Trophoblast cell (in vitro differentiated cells and primary cell): ENCODE data around the gene PLEKHH1.
A peak's percentile ranks its signal among the peaks of the same experiment; 100 is the strongest.

Experiments
- DNase-seq, 2 donors: peaks; one replicate each; pipeline ENCODE4 v3.0.0-alpha.2; 2016
- H2AFZ ChIP-seq: 2 replicates; pipeline ENCODE4 v1.6.1; 2013; ENCODE audit warnings: low read length, moderate library complexity, mild to moderate bottlenecking; ENCODE audit not compliant: insufficient read depth, poor library complexity
- H2AK5ac ChIP-seq: 2 replicates; pipeline ENCODE4 v1.6.1; 2013; ENCODE audit warnings: mild to moderate bottlenecking, low read length
- H2BK120ac ChIP-seq: 2 replicates; pipeline ENCODE4 v1.6.1; 2013; ENCODE audit warnings: low read length, mild to moderate bottlenecking, moderate library complexity; ENCODE audit not compliant: insufficient read depth, poor library complexity
- H2BK12ac ChIP-seq: 2 replicates; pipeline ENCODE4 v1.6.1; 2013; ENCODE audit warnings: mild to moderate bottlenecking, low read length, moderate library complexity
- H2BK5ac ChIP-seq: 2 replicates; pipeline ENCODE4 v1.6.1; 2013; ENCODE audit warnings: low read length, low read depth, moderate library complexity, mild to moderate bottlenecking; ENCODE audit not compliant: poor library complexity
- H3K14ac ChIP-seq: 2 replicates; pipeline ENCODE4 v1.6.1; 2013; ENCODE audit warnings: mild to moderate bottlenecking, low read length
- H3K18ac ChIP-seq: 2 replicates; pipeline ENCODE4 v1.6.1; 2013; ENCODE audit warnings: mild to moderate bottlenecking, low read length
- H3K23ac ChIP-seq: 2 replicates; pipeline ENCODE4 v1.6.1; 2013; ENCODE audit warnings: low read length
- H3K27ac ChIP-seq: 2 replicates; pipeline ENCODE4 v1.5.1; 2013; ENCODE audit warnings: low read depth, mild to moderate bottlenecking, inconsistent platforms, low read length, moderate library complexity
- H3K27me3 ChIP-seq: 2 replicates; pipeline ENCODE4 v1.6.1; 2013; ENCODE audit warnings: inconsistent platforms, mild to moderate bottlenecking, low read length, moderate library complexity; ENCODE audit not compliant: insufficient read depth
- H3K36me3 ChIP-seq, 2 experiments: 1 replicate in 1 of 2; 2 replicates in 1 of 2; pipeline ENCODE4 v1.6.1; 2013; ENCODE audit warnings: low read length in 2 of 2, mild to moderate bottlenecking in 2 of 2, moderate library complexity in 1 of 2; ENCODE audit not compliant: insufficient read depth in 2 of 2, control insufficient read depth in 1 of 2
- H3K4ac ChIP-seq: 2 replicates; pipeline ENCODE4 v1.6.1; 2013; ENCODE audit warnings: low read depth, mild to moderate bottlenecking, low read length, moderate library complexity
- H3K4me1 ChIP-seq, 2 experiments: 1 replicate in 1 of 2; 2 replicates in 1 of 2; pipeline ENCODE4 v1.6.1; 2013; ENCODE audit warnings: low read length in 2 of 2, mild to moderate bottlenecking in 2 of 2, moderate library complexity in 1 of 2; ENCODE audit not compliant: insufficient read depth in 2 of 2, control insufficient read depth in 1 of 2
- H3K4me2 ChIP-seq: 2 replicates; pipeline ENCODE4 v1.6.1; 2013; ENCODE audit warnings: inconsistent platforms, mild to moderate bottlenecking, low read length, moderate library complexity
- H3K4me3 ChIP-seq: 2 replicates; pipeline ENCODE4 v1.5.1; 2013; ENCODE audit warnings: mild to moderate bottlenecking, low read depth, low read length, inconsistent platforms
- H3K79me1 ChIP-seq: one replicate; pipeline ENCODE4 v1.6.1; 2013; ENCODE audit warnings: low read length
- H3K79me2 ChIP-seq: 2 replicates; pipeline ENCODE4 v1.6.1; 2013; ENCODE audit warnings: low read length, mild to moderate bottlenecking; ENCODE audit not compliant: control insufficient read depth, insufficient read depth, poor library complexity
- H3K9ac ChIP-seq: 2 replicates; pipeline ENCODE4 v1.6.1; 2013; ENCODE audit warnings: mild to moderate bottlenecking, low read length
- H3K9me3 ChIP-seq: 2 replicates; pipeline ENCODE4 v1.6.1; 2013; ENCODE audit warnings: low read depth, mild to moderate bottlenecking, control low read depth, inconsistent platforms, low read length; ENCODE audit not compliant: insufficient read depth
- H4K12ac ChIP-seq: 2 replicates; pipeline ENCODE4 v1.6.1; 2013; ENCODE audit warnings: low read depth, mild to moderate bottlenecking, low read length, moderate library complexity
- H4K8ac ChIP-seq: 2 replicates; pipeline ENCODE4 v1.6.1; 2013; ENCODE audit warnings: low read depth, mild to moderate bottlenecking, low read length, moderate library complexity
- H4K91ac ChIP-seq: one replicate; pipeline ENCODE4 v1.6.1; 2013; ENCODE audit warnings: low read depth, mild to moderate bottlenecking, low read length, moderate library complexity
- WGBS: extraction: QIAGEN DNeasy Blood & Tissue Kit; methylation state at CpG from one replicate; pipeline ENCODE4 v1.1.7; 2013; ENCODE audit warnings: missing lambda C conversion rate; ENCODE audit not compliant: insufficient read length, insufficient coverage; ENCODE audit errors: extremely low coverage; 5-methylcytosine and 5-hydroxymethylcytosine counted together

The PLEKHH1 gene

GRCh38 chr14:67514203-67514607, 18.9 kb upstream of the PLEKHH1 start:
- H2BK5ac ChIP-seq = no peak overlapping the region
- DNase-seq = no peak
- no peak overlapping the region for H2BK120ac ChIP-seq
- peaks cover 4 to 11% of the 10 kb centered on the region in 2 experiments for H3K4me1 ChIP-seq
- no peaks in the 10 kb centered on the region for H3K36me3 ChIP-seq
- no peak overlapping the region for H2AFZ ChIP-seq
- no peak overlapping the region for H4K12ac ChIP-seq
- peaks cover 29% of the 10 kb centered on the region for H3K27me3 ChIP-seq
- H2BK12ac ChIP-seq = no peak overlapping the region
- H3K18ac ChIP-seq = no peak overlapping the region
- H3K23ac ChIP-seq = no peak overlapping the region
- no peak overlapping the region for H3K9ac ChIP-seq
- no peak overlapping the region for H3K14ac ChIP-seq
- H3K79me2 ChIP-seq = no peaks in the 10 kb centered on the region
- no peak overlapping the region for H3K4me3 ChIP-seq
- H4K8ac ChIP-seq = no peak overlapping the region
- no peak overlapping the region for H3K4ac ChIP-seq
- H4K91ac ChIP-seq = no peak overlapping the region
- no peaks in the 10 kb centered on the region for H3K9me3 ChIP-seq
- WGBS = no CpG with 5 or more reads among the region's 9 CpGs
- no peak overlapping the region for H2AK5ac ChIP-seq
- no peak overlapping the region for H3K4me2 ChIP-seq
- no peak overlapping the region for H3K27ac ChIP-seq
- H3K79me1 ChIP-seq = no peaks in the 10 kb centered on the region

DNA sequence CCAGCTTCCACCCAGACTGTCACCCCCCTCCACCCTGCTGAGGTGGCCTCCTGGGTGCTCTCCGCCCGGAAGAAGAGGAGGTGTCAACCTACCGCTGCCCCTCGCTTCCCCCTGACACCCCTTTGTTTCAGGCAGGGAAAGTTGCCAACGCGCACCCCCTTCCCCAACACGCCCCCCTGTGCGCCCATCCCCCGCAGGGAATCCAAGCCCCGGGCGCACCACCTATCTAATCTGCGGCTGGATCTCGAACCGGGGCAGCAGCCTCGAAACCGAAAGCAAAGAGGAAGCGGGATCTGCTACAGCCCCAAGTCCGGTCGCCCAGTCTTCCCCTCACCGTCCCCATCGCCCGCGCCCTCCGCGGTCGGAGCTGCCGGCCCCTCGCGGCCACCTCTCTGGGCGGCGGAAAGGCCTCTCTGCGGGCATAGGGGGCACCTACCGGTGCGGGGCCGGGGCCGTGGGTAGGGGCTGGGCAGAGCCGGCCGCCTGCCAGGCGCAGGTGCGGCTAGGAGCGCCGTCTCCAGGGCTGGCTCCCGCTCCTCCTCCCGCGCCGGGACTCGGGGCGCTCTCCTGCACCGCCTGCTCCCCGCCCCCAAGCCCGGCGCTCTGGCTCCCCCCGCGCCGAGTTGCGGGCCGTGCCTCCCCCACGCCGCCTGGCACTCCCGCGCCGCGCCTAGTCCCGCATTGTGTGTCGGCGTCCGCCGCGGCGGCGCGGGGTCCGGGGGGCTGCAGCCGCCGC, 18.3 kb upstream of the PLEKHH1 start:
- peak overlapping the region; percentile 72 for H3K4me3 ChIP-seq
- no peak overlapping the region for H4K8ac ChIP-seq
- peak overlapping the region; percentile 82 for H3K4me2 ChIP-seq
- H3K27ac ChIP-seq = no peak overlapping the region
- H3K18ac ChIP-seq = no peak overlapping the region
- no peaks in the 10 kb centered on the region for H3K79me2 ChIP-seq
- no peak overlapping the region for H3K4ac ChIP-seq
- H2BK12ac ChIP-seq = no peak overlapping the region
- H2AK5ac ChIP-seq = no peak overlapping the region
- peaks cover 29% of the 10 kb centered on the region for H3K27me3 ChIP-seq
- no peaks in the 10 kb centered on the region for H3K79me1 ChIP-seq
- no peak overlapping the region for H3K9ac ChIP-seq
- no peak overlapping the region for H4K12ac ChIP-seq
- H3K14ac ChIP-seq = no peak overlapping the region
- no peaks in the 10 kb centered on the region for H3K36me3 ChIP-seq
- peaks cover 4 to 11% of the 10 kb centered on the region in 2 experiments for H3K4me1 ChIP-seq
- no peak overlapping the region for H4K91ac ChIP-seq
- WGBS = no CpG with 5 or more reads among the region's 75 CpGs
- no peak overlapping the region for H2BK120ac ChIP-seq
- H3K23ac ChIP-seq = no peak overlapping the region
- H2AFZ ChIP-seq = no peak overlapping the region
- DNase-seq = peak in 1 of 2 donors; percentile 46
- H2BK5ac ChIP-seq = no peak overlapping the region
- no peaks in the 10 kb centered on the region for H3K9me3 ChIP-seq

DNA sequence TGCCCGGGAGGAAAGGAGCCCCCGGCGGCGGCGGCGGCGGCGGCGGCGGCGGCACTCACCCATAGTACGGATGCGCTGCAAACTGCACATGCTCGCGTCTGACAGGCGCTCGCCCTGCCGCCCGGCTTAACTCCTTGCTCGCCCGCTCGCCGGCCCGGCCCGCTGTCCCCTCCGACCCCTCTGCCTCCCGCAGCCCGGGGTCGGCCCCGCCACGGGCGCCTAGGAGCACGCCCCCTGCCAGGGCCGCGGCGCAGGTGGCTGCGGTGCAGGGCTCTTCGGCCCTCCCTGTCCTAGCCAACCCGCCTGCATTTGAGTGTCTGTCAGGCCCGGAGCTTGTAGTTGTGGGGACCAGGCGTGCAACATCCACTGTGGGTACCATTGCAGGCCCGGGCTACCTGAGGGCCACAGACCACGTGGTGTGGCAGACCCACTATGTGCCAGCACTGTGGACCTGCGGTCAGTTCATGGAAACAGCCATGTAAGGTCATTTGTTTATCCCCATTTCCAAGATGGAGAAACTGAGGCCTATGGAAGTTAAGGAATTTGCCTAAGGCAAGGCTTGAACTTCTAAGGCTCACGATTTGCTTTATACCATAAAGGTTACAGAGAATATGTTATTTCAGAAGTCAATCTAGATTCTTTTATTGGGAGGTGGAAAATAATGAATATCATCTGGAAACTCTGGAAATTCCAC, 17.6 kb upstream of the PLEKHH1 start:
- Histone ChIP-seq H4K8ac (no peak overlapping the region), H3K36me3 (no peaks in the 10 kb centered on the region), H3K4me2 (peak overlapping the region; percentile 82), H4K12ac (no peak overlapping the region), H3K79me2 (no peaks in the 10 kb centered on the region), H3K14ac (no peak overlapping the region), H4K91ac (no peak overlapping the region), H3K27me3 (peaks cover 29% of the 10 kb centered on the region), H3K9ac (no peak overlapping the region), H3K27ac (no peak overlapping the region), H2BK120ac (no peak overlapping the region), H2AK5ac (no peak overlapping the region), H3K4me3 (peak overlapping the region; percentile 72), H3K79me1 (no peaks in the 10 kb centered on the region), H3K23ac (no peak overlapping the region), H3K18ac (no peak overlapping the region), H2BK5ac (no peak overlapping the region), H3K4ac (no peak overlapping the region), H2BK12ac (no peak overlapping the region), H2AFZ (no peak overlapping the region), H3K4me1 (peaks cover 4 to 11% of the 10 kb centered on the region in 2 experiments), H3K9me3 (no peaks in the 10 kb centered on the region)
- peak in 1 of 2 donors; percentile 25 for DNase-seq
- no CpG with 5 or more reads among the region's 45 CpGs for WGBS

GRCh38 chr14:67516676-67517075, 16.4 kb upstream of the PLEKHH1 start:
- Histone ChIP-seq H3K9me3 (no peaks in the 10 kb centered on the region), H3K14ac (no peak overlapping the region), H3K4ac (no peak overlapping the region), H3K4me3 (no peak overlapping the region), H3K27me3 (peaks cover 29% of the 10 kb centered on the region), H2BK5ac (no peak overlapping the region), H2BK12ac (no peak overlapping the region), H3K36me3 (no peaks in the 10 kb centered on the region), H3K9ac (no peak overlapping the region), H3K27ac (no peak overlapping the region), H4K8ac (no peak overlapping the region), H4K12ac (no peak overlapping the region), H3K4me1 (peaks cover 4 to 11% of the 10 kb centered on the region in 2 experiments), H2BK120ac (no peak overlapping the region), H2AK5ac (no peak overlapping the region), H3K23ac (no peak overlapping the region), H3K79me1 (no peaks in the 10 kb centered on the region), H4K91ac (no peak overlapping the region), H3K79me2 (no peaks in the 10 kb centered on the region), H3K4me2 (no peak overlapping the region), H3K18ac (no peak overlapping the region), H2AFZ (no peak overlapping the region)
- no peak for DNase-seq
- no CpG with 5 or more reads among the region's 2 CpGs for WGBS
